ENCODE data around the gene GAS7. TPM values are rescaled to one million over a fixed set of nuclear protein-coding genes. Genes with fewer than 3 reads are reported as not detected.

The GAS7 gene
- total and polyA plus RNA-seq, 2 donors (not counting 1 experiment from before 2014, with no cell fraction given) = 3.4 to 13.6 TPM

- peaks cover 39 to 46% of the 10 kb centered on the region in 2 donors for H3K4me1 ChIP-seq (ENCODE audit: control insufficient read depth in 2 of 2, insufficient read depth in 2 of 2, low read length in 2 of 2)
- H3K9me3 Mint-ChIP-seq (ENCODE audit: insufficient read depth) = no peaks in the 10 kb centered on the region
- no peak for ATAC-seq (ENCODE audit: low read depth)
- H3K36me3 ChIP-seq (replicated peaks in 1 of 2; ENCODE audit: control extremely low read depth in 1 of 2, control insufficient read depth in 1 of 2, extremely low read depth in 1 of 2, insufficient read depth in 2 of 2, low read length in 1 of 2) = no peaks in the 10 kb centered on the region
- CTCF ChIA-PET = interaction anchor here (1.2 to 1.4 kb wide), 2 partner anchors 10 to 40 kb away, joined by 3 read pairs; no protein-coding TSS in a partner anchor
- no peak overlapping the region for H2AFZ ChIP-seq (ENCODE audit: insufficient read depth, low read depth, low read length, poor library complexity, severe bottlenecking)
- POLR2A ChIA-PET = interaction anchor here (1.6 kb wide), 1 partner anchor 36 kb away, joined by 4 read pairs; no protein-coding TSS in a partner anchor
- no peak for TF ChIP-seq EZH2 (IDR thresholded peaks at IDR 0.05; ENCODE audit: borderline replicate concordance, insufficient read depth, low read depth, low read length, poor library complexity, severe bottlenecking)
- TF ChIP-seq CTCF (IDR thresholded peaks at IDR 0.05) = no peak
- H4K20me1 ChIP-seq (ENCODE audit: control insufficient read depth, insufficient read depth, low read length, poor library complexity, severe bottlenecking) = no peaks in the 10 kb centered on the region
- no peaks in the 10 kb centered on the region for H3K79me2 ChIP-seq (ENCODE audit: control insufficient read depth, insufficient read depth, low read length)
- H3K4me1 Mint-ChIP-seq = peaks cover 39% of the 10 kb centered on the region
- WGBS (ENCODE audit: insufficient coverage) = 94% methylated on average over 6 of the region's 8 CpGs
- peak overlapping the region; percentile 5 for H3K4me3 Mint-ChIP-seq
- H3K4me2 ChIP-seq (replicated peaks; ENCODE audit: low read depth, low read length, poor library complexity, severe bottlenecking) = no peak overlapping the region
- H3K27me3 Mint-ChIP-seq = no peaks in the 10 kb centered on the region
- intact Hi-C loops (cut with micrococcal nuclease) = loop anchor here (2.0 to 5.0 kb wide), 2 partner anchors 41 to 93 kb away; no protein-coding TSS in a partner anchor
- H3K27ac Mint-ChIP-seq = peak overlapping the region; percentile 98
- H3K9ac ChIP-seq (ENCODE audit: low read length) = no peak overlapping the region
- H3K27ac ChIP-seq (ENCODE audit: low read length in 2 of 2) = peak overlapping the region in 1 of 2 donors; percentile 88
- H3K9me3 ChIP-seq (ENCODE audit: control extremely low read depth in 1 of 3, control insufficient read depth in 2 of 3, insufficient read depth in 1 of 3, low read length in 2 of 3) = no peaks in the 10 kb centered on the region
- H3K4me3 ChIP-seq (ENCODE audit: control extremely low read depth in 1 of 5, extremely low read depth in 1 of 5, insufficient read depth in 1 of 5, low read depth in 2 of 5, low read length in 4 of 5) = no peak overlapping the region
- DNase-seq = no peak
- H3K27me3 ChIP-seq (replicated peaks in 1 of 4; ENCODE audit: control extremely low read depth in 1 of 4, control insufficient read depth in 3 of 4, insufficient read depth in 4 of 4, low read length in 3 of 4) = no peaks in the 10 kb centered on the region
Observed at GRCh38 chr17:10155371-10156076, 42.9 kb downstream of the GAS7 start.

Data from B cell (primary cell).